Keratinocyte (primary cell): ENCODE data around the gene PIK3AP1. TPM values are rescaled to one million over a fixed set of nuclear protein-coding genes. Genes with fewer than 3 reads are reported as not detected.

Experiments
- DNase-seq: peaks from one replicate; pipeline ENCODE4 v3.0.0-alpha.2; 2011; ENCODE audit warnings: low read depth, missing footprints, low spot score
- FAIRE-seq: peaks from 2 replicates; lab custom pipeline; 2011; peaks lifted over from hg19 to GRCh38; lab: Jason Lieb, UNC
- H2AFZ ChIP-seq: 2 replicates; pipeline ENCODE4 v1.6.0; 2012; ENCODE audit warnings: low read length, control low read depth, inconsistent platforms; ENCODE audit not compliant: control insufficient read depth
- H3K27ac ChIP-seq: 2 replicates; pipeline ENCODE4 v1.5.1; 2011; ENCODE audit warnings: low read length; ENCODE audit not compliant: control insufficient read depth, insufficient read depth
- H3K27me3 ChIP-seq: 3 replicates; pipeline ENCODE4 v1.6.0; 2011; ENCODE audit warnings: low read length; ENCODE audit not compliant: control insufficient read depth, insufficient read depth; ENCODE audit errors: extremely low read depth
- H3K36me3 ChIP-seq, 2 experiments: 2 replicates in 1 of 2; 3 replicates in 1 of 2; pipeline ENCODE4 v1.5.1; 2011; ENCODE audit warnings: low read length in 2 of 2, mild to moderate bottlenecking in 1 of 2; ENCODE audit not compliant: control insufficient read depth in 2 of 2, insufficient read depth in 2 of 2; ENCODE audit errors: extremely low read depth in 1 of 2
- H3K4me1 ChIP-seq: 3 replicates; pipeline ENCODE4 v1.5.1; 2011; ENCODE audit warnings: low read length; ENCODE audit not compliant: control insufficient read depth, insufficient read depth; ENCODE audit errors: extremely low read depth
- H3K4me2 ChIP-seq: 3 replicates; pipeline ENCODE4 v1.6.0; 2011; ENCODE audit warnings: low read depth, low read length; ENCODE audit not compliant: control insufficient read depth, insufficient read depth; ENCODE audit errors: extremely low read depth
- H3K4me3 ChIP-seq, 3 experiments: fragments of 200-600 bp in 1 of 3; sonication (generic) in 1 of 3; 2 replicates in 2 of 3; 3 replicates in 1 of 3; pipeline ENCODE4 v1.5.1; 2011 to 2016; ENCODE audit warnings: low read length in 3 of 3, mild to moderate bottlenecking in 3 of 3, control low read depth in 2 of 3, inconsistent platforms in 1 of 3, low read depth in 1 of 3, mixed read lengths in 1 of 3, mixed run types in 1 of 3, moderate library complexity in 1 of 3; ENCODE audit not compliant: control insufficient read depth in 2 of 3, insufficient read depth in 2 of 3; ENCODE audit errors: extremely low read depth in 1 of 3
- H3K79me2 ChIP-seq: 2 replicates; pipeline ENCODE4 v1.6.0; 2012; ENCODE audit warnings: low read length; ENCODE audit not compliant: control insufficient read depth, insufficient read depth
- H3K9ac ChIP-seq: 3 replicates; pipeline ENCODE4 v1.6.0; 2011; ENCODE audit warnings: low read length; ENCODE audit not compliant: control insufficient read depth, insufficient read depth; ENCODE audit errors: extremely low read depth
- H3K9me1 ChIP-seq: 3 replicates; pipeline ENCODE4 v1.6.0; 2011; ENCODE audit warnings: low read length; ENCODE audit not compliant: control insufficient read depth, insufficient read depth; ENCODE audit errors: extremely low read depth
- H3K9me3 ChIP-seq: 2 replicates; pipeline ENCODE4 v1.5.1; 2012; ENCODE audit warnings: low read depth, low read length; ENCODE audit not compliant: control insufficient read depth
- H4K20me1 ChIP-seq: 3 replicates; pipeline ENCODE4 v1.6.0; 2011; ENCODE audit warnings: low read length; ENCODE audit not compliant: control insufficient read depth, insufficient read depth; ENCODE audit errors: extremely low read depth
- CTCF ChIP-seq, 3 experiments: IDR thresholded peaks in 1 of 3; conservative IDR thresholded peaks in 1 of 3; optimal IDR thresholded peaks in 1 of 3; 2 replicates in 2 of 3; 3 replicates in 1 of 3; pipeline versions ENCODE3 to v1.5.1; 2011; ENCODE audit warnings: low read length in 3 of 3, mild to moderate bottlenecking in 3 of 3, moderate library complexity in 2 of 3, control low read depth in 1 of 3, inconsistent platforms in 1 of 3; ENCODE audit not compliant: insufficient read depth in 2 of 3; ENCODE audit errors: extremely low read depth in 1 of 3
- EZH2 ChIP-seq: IDR thresholded peaks from one replicate; pipeline ENCODE4 v1.6.1; 2012; ENCODE audit warnings: inconsistent platforms, mild to moderate bottlenecking, low read length, moderate library complexity
- dilution Hi-C: fragments of 300-500 bp; cut with MboI; formaldehyde crosslinking; loops from one replicate; pipeline ENCODE4 v1.7.0; 2020; ENCODE audit warnings: low sequenced_read_pairs; ENCODE audit not compliant: extremely low pct_ligation_motif_present
- polyA plus RNA-seq, 5 experiments: library from polyadenylated mRNA; depleted of rRNA in 3 of 5; stranded (reverse) in 3 of 5; stranded (forward) in 1 of 5; unstranded in 1 of 5; fragments of >200 nt; gene quantifications; 1 replicate in 1 of 5; 2 replicates in 3 of 5; 3 replicates in 1 of 5; pipeline versions ENCODE4 v1.2.1 to v1.2.3, GENCODE V29; 2011 to 2012; ENCODE audit warnings: missing spikeins in 2 of 5, low read depth in 1 of 5, low replicate concordance in 1 of 5

Gene PIK3AP1
- polyA plus RNA-seq, 1 donor (not counting 4 experiments of a cell fraction or from before 2014, with no cell fraction given) = not detected

GRCh38 chr10:96616961-96617360 lies 103.4 kb downstream of the PIK3AP1 start:
- dilution Hi-C loops = no loop called here
- H4K20me1 ChIP-seq = no peaks in the 10 kb centered on the region
- no peak overlapping the region for H2AFZ ChIP-seq
- no peak overlapping the region for H3K4me2 ChIP-seq
- H3K79me2 ChIP-seq = no peaks in the 10 kb centered on the region
- H3K27me3 ChIP-seq = no peaks in the 10 kb centered on the region
- FAIRE-seq (no peak), DNase-seq (no peak)
- H3K27ac ChIP-seq = no peak overlapping the region
- no peak overlapping the region for H3K4me3 ChIP-seq
- no peak overlapping the region for H3K9ac ChIP-seq
- no peaks in the 10 kb centered on the region for H3K4me1 ChIP-seq
- H3K9me1 ChIP-seq = no peaks in the 10 kb centered on the region
- H3K36me3 ChIP-seq = no peaks in the 10 kb centered on the region
- TF ChIP-seq EZH2 (no peak), CTCF (optimal IDR thresholded peaks at IDR 0.05 in 1 of 3, IDR thresholded peaks at IDR 0.05 in 1 of 3, conservative IDR thresholded peaks at IDR 0.05 in 1 of 3; ENCODE audit: extremely low read depth in 1 of 3, insufficient read depth in 2 of 3, low read length in 3 of 3) (no peak)
- no peaks in the 10 kb centered on the region for H3K9me3 ChIP-seq

DNA sequence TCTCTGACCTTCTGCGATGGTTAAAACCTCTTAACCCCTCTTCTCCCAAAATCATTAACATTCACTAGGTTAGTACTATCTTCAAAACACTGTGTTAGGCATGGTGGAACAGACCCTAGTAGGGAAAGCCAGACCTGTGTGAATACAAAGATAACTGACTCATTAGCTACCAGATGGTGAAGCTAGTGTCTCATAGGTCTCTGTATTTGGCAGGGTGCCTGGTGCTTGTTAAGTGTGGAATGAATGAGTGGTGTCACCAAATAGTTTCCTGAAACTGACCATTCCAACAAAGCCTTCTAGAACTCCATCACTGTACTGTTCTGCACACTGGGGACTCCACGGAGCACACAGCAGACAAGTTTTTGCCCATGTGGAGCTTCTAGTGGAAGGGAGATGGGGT lies 105.8 kb downstream of the PIK3AP1 start:
- H2AFZ ChIP-seq = no peak overlapping the region
- no peak overlapping the region for H3K4me3 ChIP-seq
- no peaks in the 10 kb centered on the region for H4K20me1 ChIP-seq
- no peak overlapping the region for H3K9ac ChIP-seq
- FAIRE-seq = no peak
- H3K9me1 ChIP-seq = no peaks in the 10 kb centered on the region
- H3K27ac ChIP-seq = no peak overlapping the region
- no peak overlapping the region for H3K4me2 ChIP-seq
- dilution Hi-C loops = no loop called here
- no peaks in the 10 kb centered on the region for H3K36me3 ChIP-seq
- peak; percentile 36 for DNase-seq
- H3K9me3 ChIP-seq = no peaks in the 10 kb centered on the region
- H3K27me3 ChIP-seq = peaks cover 6% of the 10 kb centered on the region
- no peak for TF ChIP-seq CTCF (optimal IDR thresholded peaks at IDR 0.05 in 1 of 3, IDR thresholded peaks at IDR 0.05 in 1 of 3, conservative IDR thresholded peaks at IDR 0.05 in 1 of 3; ENCODE audit: extremely low read depth in 1 of 3, insufficient read depth in 2 of 3, low read length in 3 of 3)
- no peak for TF ChIP-seq EZH2
- no peaks in the 10 kb centered on the region for H3K79me2 ChIP-seq
- no peaks in the 10 kb centered on the region for H3K4me1 ChIP-seq
